Testis (tissue), 3 donors: ENCODE results near the gene TBC1D26. TPM values are rescaled to one million over a fixed set of nuclear protein-coding genes. Genes with fewer than 3 reads are reported as not detected.

Experiments
- DNase-seq: peaks from one replicate; pipeline ENCODE4 v3.0.0-alpha.2; 2019
- H3K27ac ChIP-seq, 2 donors: fragments of 200-600 bp; sonication (generic); one replicate each; pipeline ENCODE4 v1.5.1; 2019
- H3K27me3 ChIP-seq: fragments of 200-600 bp; sonication (generic); one replicate; pipeline ENCODE4 v1.5.1; 2019
- H3K36me3 ChIP-seq: fragments of 200-600 bp; sonication (generic); one replicate; pipeline ENCODE4 v1.5.1; 2017; ENCODE audit warnings: low read depth; ENCODE audit errors: missing control alignments
- H3K4me1 ChIP-seq: fragments of 200-600 bp; sonication (generic); one replicate; pipeline ENCODE4 v1.5.1; 2019
- H3K4me3 ChIP-seq, 2 donors: fragments of 200-600 bp; sonication (generic); one replicate each; pipeline ENCODE4 v1.5.1; 2017 to 2019
- H3K9me3 ChIP-seq: fragments of 200-600 bp; sonication (generic); one replicate; pipeline ENCODE4 v1.5.1; 2017
- CTCF ChIP-seq, 3 experiments: fragments of 450-650 bp in 2 of 3; fragments of 200-600 bp in 1 of 3; sonication (generic) in 1 of 3; IDR thresholded peaks; one replicate each; pipeline ENCODE4 v1.5.1; 2016 to 2019; ENCODE audit warnings: antibody characterized with exemption in 3 of 3, mild to moderate bottlenecking in 2 of 3, moderate library complexity in 1 of 3
- POLR2A ChIP-seq: fragments of 450-650 bp; IDR thresholded peaks from one replicate; pipeline ENCODE4 v1.6.1; 2017; ENCODE audit warnings: antibody characterized with exemption, mild to moderate bottlenecking, moderate library complexity
- WGBS, 2 donors: methylation state at CpG; one replicate each; pipeline ENCODE4 v1.1.5; 2018; 5-methylcytosine and 5-hydroxymethylcytosine counted together
- intact Hi-C: fragments of 100-400 bp; cut with DNase I; formaldehyde crosslinking; loops from one replicate; pipeline ENCODE4 v1.15.1; 2023; ENCODE audit warnings: low total_unique reads
- polyA plus RNA-seq: library from polyadenylated mRNA; stranded (reverse); fragments of 350-450 nt; fragmentation: Illumina TruSeq; extraction: RNeasy Lipid Tissue Mini Kit (QIAGEN cat#74804); gene quantifications from one replicate; pipeline ENCODE4 v1.2.3, GENCODE V29; 2014; ENCODE audit warnings: low read depth, low replicate concordance; ENCODE audit not compliant: insufficient read depth
- total RNA-seq, 2 donors: library from RNA; depleted of rRNA; stranded (reverse); fragments of >200 nt; gene quantifications; one replicate each; pipeline ENCODE4 v1.2.3, GENCODE V29; 2016

TBC1D26 gene
- total and polyA plus RNA-seq, 3 donors from 2014 or later: 9.8 to 23.7 (median 18.7) TPM

- Histone ChIP-seq H3K36me3 (no peaks in the 10 kb centered on the region), H3K27me3 (no peaks in the 10 kb centered on the region), H3K4me1 (no peaks in the 10 kb centered on the region), H3K27ac (no peak overlapping the region), H3K9me3 (no peaks in the 10 kb centered on the region), H3K4me3 (no peak overlapping the region)
- intact Hi-C loops: no loop called here
- TF ChIP-seq POLR2A (no peak), CTCF (IDR thresholded peaks at IDR 0.05) (no peak)
- WGBS, 2 donors: 91 to 96% methylated on average over 3 to 9 of the region's 9 CpGs
- no peak for DNase-seq
Observed at GRCh38 chr17:15741624-15742023, 9.5 kb downstream of the TBC1D26 start.

GRCh38 chr17:15742051-15742795 is 10.1 kb downstream of the TBC1D26 start:
- H3K27ac ChIP-seq: no peak overlapping the region
- intact Hi-C loops: no loop called here
- H3K9me3 ChIP-seq: no peaks in the 10 kb centered on the region
- H3K27me3 ChIP-seq: no peaks in the 10 kb centered on the region
- no peak for DNase-seq
- H3K4me1 ChIP-seq: no peaks in the 10 kb centered on the region
- H3K4me3 ChIP-seq: no peak overlapping the region
- no peaks in the 10 kb centered on the region for H3K36me3 ChIP-seq
- 72 to 87% methylated on average over 5 to 15 of the region's 15 CpGs for WGBS, 2 donors
- TF ChIP-seq CTCF (IDR thresholded peaks at IDR 0.05) (no peak), POLR2A (no peak)

GRCh38 chr17:15742921-15743320 is 10.8 kb downstream of the TBC1D26 start:
- Histone ChIP-seq H3K27me3 (no peaks in the 10 kb centered on the region), H3K36me3 (no peaks in the 10 kb centered on the region), H3K27ac (no peak overlapping the region), H3K4me1 (no peaks in the 10 kb centered on the region), H3K9me3 (no peaks in the 10 kb centered on the region), H3K4me3 (no peak overlapping the region)
- intact Hi-C loops: no loop called here
- TF ChIP-seq CTCF (IDR thresholded peaks at IDR 0.05) (no peak), POLR2A (no peak)
- 93% methylated on average over 7 of the region's 7 CpGs; no CpG with 5 or more reads in 1 of the 2 donors for WGBS, 2 donors
- no peak for DNase-seq

- H3K9me3 ChIP-seq: no peaks in the 10 kb centered on the region
- H3K4me1 ChIP-seq: no peaks in the 10 kb centered on the region
- intact Hi-C loops: no loop called here
- no peak for TF ChIP-seq POLR2A
- TF ChIP-seq CTCF (IDR thresholded peaks at IDR 0.05): no peak
- no peak overlapping the region for H3K4me3 ChIP-seq
- no peaks in the 10 kb centered on the region for H3K36me3 ChIP-seq
- H3K27ac ChIP-seq: no peak overlapping the region
- DNase-seq: no peak
- WGBS, 2 donors: 56 to 77% methylated on average over 7 of the region's 7 CpGs
- no peaks in the 10 kb centered on the region for H3K27me3 ChIP-seq
Observed at GRCh38 chr17:15744074-15744676, 12.1 kb downstream of the TBC1D26 start.
